Keratinocyte (primary cell): ENCODE measurements around the gene SPAG16.

Source experiments
- CTCF ChIP-seq, 3 experiments: IDR thresholded peaks in 1 of 3; conservative IDR thresholded peaks in 1 of 3; optimal IDR thresholded peaks in 1 of 3; 2 replicates in 2 of 3; 3 replicates in 1 of 3; pipeline versions ENCODE3 to v1.5.1; 2011; ENCODE audit warnings: low read length in 3 of 3, mild to moderate bottlenecking in 3 of 3, moderate library complexity in 2 of 3, control low read depth in 1 of 3, inconsistent platforms in 1 of 3; ENCODE audit not compliant: insufficient read depth in 2 of 3; ENCODE audit errors: extremely low read depth in 1 of 3
- EZH2 ChIP-seq: IDR thresholded peaks from one replicate; pipeline ENCODE4 v1.6.1; 2012; ENCODE audit warnings: inconsistent platforms, mild to moderate bottlenecking, low read length, moderate library complexity

DNA sequence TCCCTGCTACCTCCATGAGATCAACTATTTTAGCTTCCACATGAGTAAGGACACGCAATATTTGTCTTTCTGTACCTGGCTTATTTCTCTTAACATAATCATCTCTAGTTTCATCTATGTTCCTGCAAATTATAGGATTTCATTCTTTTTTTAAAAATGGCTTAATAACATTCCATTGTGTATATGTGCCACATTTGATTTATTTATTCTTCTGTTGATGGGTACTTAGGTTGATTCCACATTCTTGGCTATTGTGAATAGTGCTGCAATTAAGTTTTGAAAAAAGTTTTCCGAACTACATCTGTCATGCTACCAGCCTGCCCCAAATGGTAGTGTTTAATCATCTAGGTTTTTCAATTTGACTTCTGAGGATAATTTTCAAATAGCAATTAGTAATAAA is 36.3 kb downstream of the SPAG16 start:
- TF ChIP-seq CTCF (optimal IDR thresholded peaks at IDR 0.05 in 1 of 3, IDR thresholded peaks at IDR 0.05 in 1 of 3, conservative IDR thresholded peaks at IDR 0.05 in 1 of 3; ENCODE audit: extremely low read depth in 1 of 3, insufficient read depth in 2 of 3, low read length in 3 of 3) (no peak), EZH2 (no peak)
